NT2/D1 (cell line): ENCODE measurements around the gene REM2.

Source experiments
- DNase-seq: peaks from one replicate; pipeline ENCODE4 v3.0.0-alpha.2; 2011; ENCODE audit warnings: low read depth, low spot score
- H3K27me3 ChIP-seq: 2 replicates; pipeline ENCODE4 v1.6.0; 2011; ENCODE audit warnings: mild to moderate bottlenecking; ENCODE audit not compliant: insufficient read length, insufficient read depth
- H3K36me3 ChIP-seq: 2 replicates; pipeline ENCODE4 v1.6.1; 2011; ENCODE audit warnings: mild to moderate bottlenecking, low read length, mixed read lengths; ENCODE audit not compliant: insufficient read depth, insufficient read length
- H3K4me1 ChIP-seq: 2 replicates; pipeline ENCODE4 v1.5.1; 2011; ENCODE audit not compliant: insufficient read depth, insufficient read length
- H3K4me3 ChIP-seq: 2 replicates; pipeline ENCODE4 v1.5.1; 2011; ENCODE audit warnings: low read depth; ENCODE audit not compliant: insufficient read length
- H3K9ac ChIP-seq: 2 replicates; pipeline ENCODE4 v1.6.0; 2011; ENCODE audit warnings: low read depth; ENCODE audit not compliant: insufficient read length
- H3K9me3 ChIP-seq: 2 replicates; pipeline ENCODE4 v1.5.1; 2011; ENCODE audit warnings: mild to moderate bottlenecking, low read length; ENCODE audit not compliant: insufficient read depth
- SUZ12 ChIP-seq: IDR thresholded peaks from 2 replicates; pipeline ENCODE4 v1.6.1; 2011; ENCODE audit not compliant: insufficient read length, insufficient read depth; ENCODE audit errors: extremely low read depth
- YY1 ChIP-seq: IDR thresholded peaks from 2 replicates; pipeline ENCODE4 v1.6.1; 2011; ENCODE audit not compliant: insufficient read length, insufficient read depth
- ZNF274 ChIP-seq: IDR thresholded peaks from 2 replicates; pipeline ENCODE4 v1.6.1; 2011; ENCODE audit warnings: mild to moderate bottlenecking, low read depth, low read length

Gene REM2

DNA sequence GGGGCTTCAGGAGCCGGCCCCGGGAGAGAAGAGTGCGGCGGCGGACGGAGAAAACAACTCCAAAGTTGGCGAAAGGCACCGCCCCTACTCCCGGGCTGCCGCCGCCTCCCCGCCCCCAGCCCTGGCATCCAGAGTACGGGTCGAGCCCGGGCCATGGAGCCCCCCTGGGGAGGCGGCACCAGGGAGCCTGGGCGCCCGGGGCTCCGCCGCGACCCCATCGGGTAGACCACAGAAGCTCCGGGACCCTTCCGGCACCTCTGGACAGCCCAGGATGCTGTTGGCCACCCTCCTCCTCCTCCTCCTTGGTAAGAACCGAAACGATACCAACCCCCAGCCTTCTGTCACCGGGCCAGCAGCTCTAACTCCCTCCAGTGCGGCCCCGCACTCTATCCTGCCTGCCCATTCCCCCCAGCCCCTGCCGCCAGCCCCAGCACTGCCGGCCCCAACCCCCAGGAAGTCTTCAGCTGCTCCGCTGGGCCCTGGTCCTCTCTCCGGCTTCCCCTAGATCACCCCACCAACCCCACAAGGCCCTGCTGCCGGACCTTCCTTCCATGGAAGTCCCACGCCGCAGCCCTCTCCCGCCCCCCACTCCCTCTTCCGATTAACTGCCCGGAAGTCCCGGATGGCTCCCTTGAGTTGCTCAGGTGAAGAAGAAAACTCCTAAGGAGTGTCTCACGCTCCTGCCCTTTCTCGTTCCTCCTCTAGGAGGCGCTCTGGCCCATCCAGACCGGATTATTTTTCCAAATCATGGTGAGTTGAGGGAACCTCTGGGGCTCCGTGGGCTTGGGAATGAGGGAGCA is 10.8 kb upstream of the REM2 start:
- H3K9ac ChIP-seq = peak overlapping the region; percentile 85

GRCh38 chr14:22872833-22873520 is 10.0 kb upstream of the REM2 start:
- TF ChIP-seq ZNF274 (no peak), YY1 (no peak), SUZ12 (no peak)
- Histone ChIP-seq H3K4me1 (no peaks in the 10 kb centered on the region), H3K27me3 (no peaks in the 10 kb centered on the region), H3K4me3 (peak overlapping the region; percentile 76), H3K36me3 (peaks cover 28% of the 10 kb centered on the region), H3K9ac (peak overlapping the region; percentile 5), H3K9me3 (no peaks in the 10 kb centered on the region)
- no peak for DNase-seq

More for the DNA sequence above, 10.8 kb upstream of the REM2 start:
- Histone ChIP-seq H3K27me3 (no peaks in the 10 kb centered on the region), H3K36me3 (peaks cover 25% of the 10 kb centered on the region), H3K4me3 (peak overlapping the region; percentile 76), H3K9me3 (no peaks in the 10 kb centered on the region), H3K4me1 (no peaks in the 10 kb centered on the region)
- TF ChIP-seq YY1 (no peak), SUZ12 (no peak), ZNF274 (no peak)
- no peak for DNase-seq

- no peak overlapping the region for H3K9ac ChIP-seq
- H3K36me3 ChIP-seq = peaks cover 30% of the 10 kb centered on the region
- no peaks in the 10 kb centered on the region for H3K4me1 ChIP-seq
- no peaks in the 10 kb centered on the region for H3K27me3 ChIP-seq
- no peak for DNase-seq
- H3K4me3 ChIP-seq = no peak overlapping the region
- H3K9me3 ChIP-seq = no peaks in the 10 kb centered on the region
- no peak for TF ChIP-seq SUZ12
- TF ChIP-seq ZNF274 = no peak
- TF ChIP-seq YY1 = no peak
Measured at GRCh38 chr14:22875003-22875747, 7.8 kb upstream of the REM2 start.

DNA sequence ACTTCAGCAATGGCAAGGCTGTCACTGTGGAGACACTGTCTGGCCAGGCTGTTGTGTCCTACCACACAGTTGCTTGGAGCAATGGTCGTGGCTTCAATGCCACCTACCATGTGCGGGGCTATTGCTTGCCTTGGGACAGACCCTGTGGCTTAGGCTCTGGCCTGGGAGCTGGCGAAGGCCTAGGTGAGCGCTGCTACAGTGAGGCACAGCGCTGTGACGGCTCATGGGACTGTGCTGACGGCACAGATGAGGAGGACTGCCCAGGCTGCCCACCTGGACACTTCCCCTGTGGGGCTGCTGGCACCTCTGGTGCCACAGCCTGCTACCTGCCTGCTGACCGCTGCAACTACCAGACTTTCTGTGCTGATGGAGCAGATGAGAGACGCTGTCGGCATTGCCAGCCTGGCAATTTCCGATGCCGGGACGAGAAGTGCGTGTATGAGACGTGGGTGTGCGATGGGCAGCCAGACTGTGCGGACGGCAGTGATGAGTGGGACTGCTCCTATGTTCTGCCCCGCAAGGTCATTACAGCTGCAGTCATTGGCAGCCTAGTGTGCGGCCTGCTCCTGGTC is 7.2 kb upstream of the REM2 start:
- H3K27me3 ChIP-seq = no peaks in the 10 kb centered on the region
- H3K4me3 ChIP-seq = no peak overlapping the region
- H3K9ac ChIP-seq = no peak overlapping the region
- H3K4me1 ChIP-seq = no peaks in the 10 kb centered on the region
- DNase-seq = no peak
- H3K36me3 ChIP-seq = peaks cover 30% of the 10 kb centered on the region
- no peaks in the 10 kb centered on the region for H3K9me3 ChIP-seq
- no peak for TF ChIP-seq SUZ12
- TF ChIP-seq YY1 = no peak
- no peak for TF ChIP-seq ZNF274

- Histone ChIP-seq H3K9ac (no peak overlapping the region), H3K27me3 (no peaks in the 10 kb centered on the region), H3K4me3 (no peak overlapping the region), H3K36me3 (peaks cover 30% of the 10 kb centered on the region), H3K9me3 (no peaks in the 10 kb centered on the region), H3K4me1 (peaks cover under 1% of the 10 kb centered on the region)
- TF ChIP-seq ZNF274 (no peak), YY1 (no peak), SUZ12 (no peak)
- DNase-seq = no peak
Measured at GRCh38 chr14:22877000-22877501, 6.0 kb upstream of the REM2 start.

DNA sequence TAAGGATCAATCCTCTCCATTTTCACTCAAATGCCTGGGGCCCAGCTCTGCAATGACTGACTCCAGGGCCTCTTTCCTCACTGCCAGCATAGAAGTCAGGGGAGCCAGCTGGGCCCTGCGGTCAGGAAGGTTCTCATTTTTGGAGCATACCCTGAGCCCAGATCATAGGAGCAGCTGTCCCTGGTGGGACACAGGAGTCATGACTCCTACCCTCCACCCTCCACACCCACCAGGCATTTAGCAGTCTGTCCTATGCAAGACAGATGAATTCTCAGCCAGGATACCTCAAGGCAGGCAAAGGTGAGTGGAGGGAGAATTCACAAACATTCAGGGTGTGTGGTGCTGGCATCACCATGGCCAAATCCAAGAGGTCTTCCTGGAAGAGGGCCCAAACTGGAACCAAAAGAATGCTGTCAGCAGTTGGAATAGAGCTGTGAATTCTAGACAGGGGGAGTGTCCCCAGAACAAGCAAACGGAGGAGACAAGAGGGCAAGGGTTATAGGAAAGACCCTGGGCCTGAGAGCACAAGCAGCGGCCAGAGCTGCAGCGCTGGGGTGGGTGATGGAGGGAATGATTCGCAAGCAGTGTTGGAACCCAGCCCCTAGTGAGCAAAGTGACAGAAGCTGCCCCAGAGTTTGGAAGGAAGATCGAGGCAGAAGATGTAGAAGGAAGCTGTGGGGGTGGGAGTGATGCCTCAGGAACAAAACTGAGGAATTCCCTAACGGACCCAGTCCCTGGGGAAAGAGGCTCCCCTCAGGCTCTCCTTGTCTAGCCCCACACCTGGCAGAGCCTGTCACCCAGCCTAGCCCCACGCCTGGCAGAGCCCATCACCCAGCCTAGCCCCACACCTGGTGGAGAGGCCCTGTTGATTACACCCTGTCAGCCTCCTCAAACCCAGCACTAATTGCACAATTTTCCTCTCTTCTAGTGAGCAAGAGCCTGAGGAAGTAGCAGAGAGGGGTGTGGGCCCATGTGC is 4.5 kb upstream of the REM2 start:
- TF ChIP-seq ZNF274 (no peak), YY1 (no peak), SUZ12 (no peak)
- DNase-seq = no peak
- Histone ChIP-seq H3K4me3 (no peak overlapping the region), H3K9ac (no peak overlapping the region), H3K36me3 (peaks cover 30% of the 10 kb centered on the region), H3K4me1 (peaks cover 11% of the 10 kb centered on the region), H3K27me3 (no peaks in the 10 kb centered on the region), H3K9me3 (no peaks in the 10 kb centered on the region)
